Measurements from ENCODE around the gene STARD3NL. TPM values are rescaled to one million over a fixed set of nuclear protein-coding genes. Genes with fewer than 3 reads are reported as not detected.

Gene STARD3NL
- total RNA-seq, 1 donor from 2014 or later: 19.7 TPM

DNA sequence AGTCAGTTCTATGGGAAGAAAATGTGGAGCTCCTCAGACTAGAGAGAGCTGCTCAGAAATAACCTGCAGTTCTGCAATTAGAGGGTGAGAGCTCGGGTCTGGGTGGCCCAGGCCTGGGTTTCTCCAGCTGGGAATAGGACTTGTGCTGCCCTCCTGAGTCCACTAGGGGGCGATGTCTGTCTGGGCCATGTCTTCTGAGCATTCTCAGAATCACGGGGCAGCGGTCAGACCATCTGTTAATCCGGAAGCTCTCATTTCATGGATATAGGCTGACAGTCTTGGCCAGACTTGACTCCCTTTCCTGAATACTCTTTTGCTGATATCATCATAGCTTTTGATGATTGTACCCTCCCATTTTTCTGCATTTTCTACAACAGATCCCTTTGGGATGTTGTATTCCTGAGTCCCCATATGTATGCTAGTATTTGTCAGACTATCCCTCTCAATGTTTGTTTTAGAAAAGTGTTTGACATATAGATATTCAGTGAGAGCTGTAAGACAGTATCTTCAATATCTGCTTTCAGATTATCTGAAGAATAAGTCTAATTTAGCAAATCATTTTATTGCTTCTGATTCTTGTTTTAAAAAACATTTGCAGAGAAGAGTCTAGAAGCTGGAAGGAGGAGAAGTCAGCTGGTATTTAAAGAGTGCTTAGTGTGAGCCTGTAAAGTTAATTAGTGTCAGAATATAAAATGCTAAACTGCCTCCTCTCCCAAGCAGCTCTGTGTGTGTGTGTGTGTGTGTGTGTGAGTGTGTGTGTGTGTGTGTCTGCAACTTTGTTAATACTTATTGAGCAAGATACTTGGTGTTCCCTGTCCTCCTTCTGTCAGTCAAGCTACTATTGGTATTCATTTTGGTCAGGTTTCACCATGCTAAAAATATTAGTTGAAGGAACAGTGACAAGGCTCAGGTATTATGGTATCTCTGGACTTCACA lies 38.0 kb downstream of the STARD3NL start:
- Histone ChIP-seq H3K27ac (peak overlapping the region in 1 of 2 donors; percentile 50), H3K4me1 (peaks cover 0 to 2% of the 10 kb centered on the region in 2 donors), H3K27me3 (no peaks in the 10 kb centered on the region), H3K9me3 (no peaks in the 10 kb centered on the region), H3K36me3 (peaks cover 20 to 45% of the 10 kb centered on the region in 2 donors), H3K4me3 (no peak overlapping the region)
- intact Hi-C loops (cut with DNase I): loop anchor here (2.0 kb wide), 1 partner anchor 37 kb away; the partner anchor contains the start of gene STARD3NL
- peak; percentile 51 to 87 for DNase-seq (ENCODE audit: low spot score in 2 of 2)
- TF ChIP-seq, protein P1, sequence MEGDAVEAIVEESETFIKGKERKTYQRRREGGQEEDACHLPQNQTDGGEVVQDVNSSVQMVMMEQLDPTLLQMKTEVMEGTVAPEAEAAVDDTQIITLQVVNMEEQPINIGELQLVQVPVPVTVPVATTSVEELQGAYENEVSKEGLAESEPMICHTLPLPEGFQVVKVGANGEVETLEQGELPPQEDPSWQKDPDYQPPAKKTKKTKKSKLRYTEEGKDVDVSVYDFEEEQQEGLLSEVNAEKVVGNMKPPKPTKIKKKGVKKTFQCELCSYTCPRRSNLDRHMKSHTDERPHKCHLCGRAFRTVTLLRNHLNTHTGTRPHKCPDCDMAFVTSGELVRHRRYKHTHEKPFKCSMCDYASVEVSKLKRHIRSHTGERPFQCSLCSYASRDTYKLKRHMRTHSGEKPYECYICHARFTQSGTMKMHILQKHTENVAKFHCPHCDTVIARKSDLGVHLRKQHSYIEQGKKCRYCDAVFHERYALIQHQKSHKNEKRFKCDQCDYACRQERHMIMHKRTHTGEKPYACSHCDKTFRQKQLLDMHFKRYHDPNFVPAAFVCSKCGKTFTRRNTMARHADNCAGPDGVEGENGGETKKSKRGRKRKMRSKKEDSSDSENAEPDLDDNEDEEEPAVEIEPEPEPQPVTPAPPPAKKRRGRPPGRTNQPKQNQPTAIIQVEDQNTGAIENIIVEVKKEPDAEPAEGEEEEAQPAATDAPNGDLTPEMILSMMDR (IDR thresholded peaks at IDR 0.05): peak; percentile 86 to 91 (median 89)

DNA sequence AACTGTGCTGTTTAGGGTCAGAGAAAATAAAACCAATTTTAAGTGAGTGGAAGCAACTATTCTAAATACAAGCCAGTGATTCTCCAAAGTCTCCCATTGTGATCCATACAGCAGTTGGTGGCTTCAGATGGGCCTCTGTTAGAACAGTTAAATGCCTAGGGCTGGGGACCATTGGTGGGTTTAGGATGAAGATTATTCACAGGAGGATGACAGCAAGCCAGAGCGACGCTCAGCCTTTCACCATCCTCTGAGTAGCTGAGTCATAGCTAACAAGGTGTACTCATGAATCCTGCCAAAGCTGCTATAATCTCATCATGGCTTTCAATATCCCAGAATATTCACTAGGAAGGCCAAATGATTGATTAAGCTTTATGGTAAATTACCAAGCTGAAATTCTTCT lies 39.6 kb downstream of the STARD3NL start:
- Histone ChIP-seq H3K27me3 (no peaks in the 10 kb centered on the region), H3K4me1 (peaks cover 0 to 2% of the 10 kb centered on the region in 2 donors), H3K27ac (no peak overlapping the region), H3K4me3 (no peak overlapping the region), H3K36me3 (peaks cover 20 to 54% of the 10 kb centered on the region in 2 donors), H3K9me3 (no peaks in the 10 kb centered on the region)
- intact Hi-C loops (cut with DNase I): loop anchor here (2.0 kb wide), 1 partner anchor 39 kb away; the partner anchor contains the start of gene STARD3NL
- TF ChIP-seq, protein P1 (IDR thresholded peaks at IDR 0.05): no peak
- DNase-seq (ENCODE audit: low spot score in 2 of 2): no peak

DNA sequence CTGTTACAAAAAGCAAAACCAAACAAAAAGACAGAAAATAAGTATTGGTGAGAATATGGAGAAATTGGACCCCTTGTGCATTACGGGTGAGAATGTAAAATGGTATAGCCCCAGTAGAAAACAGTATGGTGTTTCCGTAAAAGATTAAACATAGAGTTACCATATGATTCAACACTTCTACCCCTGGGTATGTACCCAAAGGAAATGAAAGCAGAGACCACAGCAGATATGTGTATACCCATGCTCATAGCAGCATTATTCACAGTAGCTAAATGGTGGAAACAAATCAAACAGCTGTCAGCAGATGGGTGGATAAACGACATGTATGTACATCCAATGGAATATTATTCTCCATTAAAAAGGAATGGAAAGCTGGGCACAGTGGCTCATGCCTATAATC lies 42.4 kb downstream of the STARD3NL start:
- TF ChIP-seq, protein P1 (IDR thresholded peaks at IDR 0.05): no peak
- no peak for DNase-seq (ENCODE audit: low spot score in 2 of 2)
- Histone ChIP-seq H3K4me3 (no peak overlapping the region), H3K27me3 (no peaks in the 10 kb centered on the region), H3K36me3 (peaks cover 20 to 52% of the 10 kb centered on the region in 2 donors), H3K4me1 (peaks cover 0 to 2% of the 10 kb centered on the region in 2 donors), H3K27ac (no peak overlapping the region), H3K9me3 (no peaks in the 10 kb centered on the region)
- intact Hi-C loops (cut with DNase I): loop anchor here (5.0 kb wide), 1 partner anchor 303 kb away; the partner anchor contains the start of gene SFRP4

DNA sequence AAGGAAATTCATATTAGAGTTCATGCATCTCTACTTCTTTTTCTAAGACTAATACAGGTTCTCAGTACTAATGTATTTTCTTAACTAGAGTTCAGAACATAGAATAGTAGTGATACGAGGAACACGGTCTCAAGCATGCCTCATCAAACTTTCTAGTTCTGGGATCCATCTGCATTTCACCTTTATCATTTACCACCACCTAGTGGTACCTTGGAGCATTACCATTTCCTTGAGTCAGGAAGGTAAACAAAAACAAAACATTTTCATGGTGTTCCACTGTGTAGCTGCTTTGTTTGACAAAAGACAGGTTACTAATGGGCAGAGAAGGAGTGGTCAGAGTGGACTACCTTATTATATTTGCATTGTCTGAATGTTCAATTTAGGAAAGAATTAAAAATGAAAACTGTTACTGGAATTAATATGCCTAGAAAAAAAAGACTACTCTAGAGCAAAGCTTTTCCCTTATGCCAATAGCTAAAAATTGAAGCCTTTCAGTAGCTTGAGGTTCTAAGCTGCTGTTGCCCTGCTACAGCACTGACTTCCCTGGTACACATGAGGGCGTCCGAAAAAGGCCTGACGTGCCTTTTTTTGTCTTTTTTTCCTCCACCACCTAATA lies 44.5 kb downstream of the STARD3NL start:
- H3K4me1 ChIP-seq: no peaks in the 10 kb centered on the region
- no peak overlapping the region for H3K4me3 ChIP-seq
- H3K27ac ChIP-seq: peak overlapping the region; percentile 29 to 56
- no peaks in the 10 kb centered on the region for H3K27me3 ChIP-seq
- intact Hi-C loops (cut with DNase I): loop anchor here (1.0 to 5.0 kb wide), 3 partner anchors 115 to 321 kb away; partner anchors contain the start of gene SFRP4
- no peak for DNase-seq (ENCODE audit: low spot score in 2 of 2)
- H3K36me3 ChIP-seq: peaks cover 23 to 46% of the 10 kb centered on the region in 2 donors
- TF ChIP-seq, protein P1 (IDR thresholded peaks at IDR 0.05): peak; percentile 65 to 92 (median 76)
- no peaks in the 10 kb centered on the region for H3K9me3 ChIP-seq

DNA sequence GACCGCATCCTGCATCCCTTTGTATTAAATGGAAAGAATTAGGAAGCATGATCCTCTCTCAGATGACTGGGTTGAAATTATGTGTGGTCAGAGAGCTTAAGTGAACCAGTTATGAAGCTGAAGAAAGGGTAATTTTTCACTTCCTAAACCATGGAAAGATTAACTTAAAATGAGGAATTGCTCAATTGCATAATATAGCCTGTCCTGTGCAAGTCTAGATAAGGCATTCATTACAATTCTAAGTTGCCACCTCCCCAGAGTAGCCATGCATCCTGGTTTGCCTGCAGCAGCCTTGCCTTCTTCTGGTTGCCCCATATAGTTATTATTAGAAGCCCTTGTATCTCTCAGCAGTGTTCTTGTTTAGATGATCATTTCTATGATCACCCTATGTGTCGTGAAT lies 45.3 kb downstream of the STARD3NL start:
- H3K27ac ChIP-seq: no peak overlapping the region
- TF ChIP-seq, protein P1 (IDR thresholded peaks at IDR 0.05): no peak
- intact Hi-C loops (cut with DNase I): loop anchor here (5.0 kb wide), 1 partner anchor 306 kb away; the partner anchor contains the start of gene SFRP4
- no peaks in the 10 kb centered on the region for H3K9me3 ChIP-seq
- no peak overlapping the region for H3K4me3 ChIP-seq
- H3K27me3 ChIP-seq: no peaks in the 10 kb centered on the region
- H3K4me1 ChIP-seq: no peaks in the 10 kb centered on the region
- H3K36me3 ChIP-seq: peaks cover 19 to 40% of the 10 kb centered on the region in 2 donors
- DNase-seq (ENCODE audit: low spot score in 2 of 2): no peak
